Ramos (cell line): Measurements from ENCODE around the gene LRRC36.

Experiments used
- in situ Hi-C: fragments of 300-500 bp; cut with MboI; formaldehyde crosslinking; loops from one replicate; pipeline ENCODE4 v1.14.3; 2022; ENCODE audit warnings: low sequenced_read_pairs; ENCODE audit not compliant: unreplicated experiment

LRRC36 gene

GRCh38 chr16:67419502-67419901 is 92.9 kb downstream of the LRRC36 start:
- in situ Hi-C loops, result loop anchor here (25.0 kb wide), 1 partner anchor 457 kb away; the partner anchor contains the start of gene CES3

GRCh38 chr16:67419931-67420330 is 93.3 kb downstream of the LRRC36 start:
- in situ Hi-C loops, result loop anchor here (25.0 kb wide), 1 partner anchor 458 kb away; the partner anchor contains the start of gene CES3

- in situ Hi-C loops, result loop anchor here (25.0 kb wide), 1 partner anchor 459 kb away; the partner anchor contains the start of gene CES3
Measured at GRCh38 chr16:67421030-67421429, 94.4 kb downstream of the LRRC36 start.

GRCh38 chr16:67423015-67423414 is 96.4 kb downstream of the LRRC36 start:
- in situ Hi-C loops, result loop anchor here (25.0 kb wide), 1 partner anchor 461 kb away; the partner anchor contains the start of gene CES3

GRCh38 chr16:67423611-67424260 is 97.1 kb downstream of the LRRC36 start:
- in situ Hi-C loops, result loop anchor here (25.0 kb wide), 1 partner anchor 461 kb away; the partner anchor contains the start of gene CES3

GRCh38 chr16:67424261-67424615 is 97.6 kb downstream of the LRRC36 start:
- in situ Hi-C loops, result loop anchor here (25.0 kb wide), 1 partner anchor 462 kb away; the partner anchor contains the start of gene CES3

- in situ Hi-C loops, result no loop called here
Measured at GRCh38 chr16:67425061-67425460, 98.4 kb downstream of the LRRC36 start.

GRCh38 chr16:67425580-67425979 is 99.0 kb downstream of the LRRC36 start:
- in situ Hi-C loops, result no loop called here

GRCh38 chr16:67426022-67426421 is 99.4 kb downstream of the LRRC36 start:
- in situ Hi-C loops, result no loop called here

- in situ Hi-C loops, result no loop called here
Measured at GRCh38 chr16:67426950-67427349, 100.3 kb downstream of the LRRC36 start.

- in situ Hi-C loops, result no loop called here
Measured at GRCh38 chr16:67428146-67428731, 101.6 kb downstream of the LRRC36 start.

GRCh38 chr16:67429053-67429798 is 102.6 kb downstream of the LRRC36 start:
- in situ Hi-C loops, result no loop called here

- in situ Hi-C loops, result no loop called here
Measured at GRCh38 chr16:67429799-67430503, 103.3 kb downstream of the LRRC36 start.

- in situ Hi-C loops, result no loop called here
Measured at GRCh38 chr16:67430504-67430976, 103.9 kb downstream of the LRRC36 start.

- in situ Hi-C loops, result no loop called here
Measured at GRCh38 chr16:67430977-67431774, 104.6 kb downstream of the LRRC36 start, which contains the start of gene HSD11B2. TSS of gene HSD11B2 (plus strand) at chr16:67431121. CDS start at chr16:67431249, 128 bp downstream.

GRCh38 chr16:67431775-67432505 is 105.3 kb downstream of the LRRC36 start:
- in situ Hi-C loops, result no loop called here

- in situ Hi-C loops, result no loop called here
Measured at GRCh38 chr16:67432506-67432890, 105.9 kb downstream of the LRRC36 start.

- in situ Hi-C loops, result no loop called here
Measured at GRCh38 chr16:67433131-67433719, 106.6 kb downstream of the LRRC36 start.
